HG03280 (cell line): ENCODE data around the gene GNRH2.
"Not testable (repeated sequence)": the region's sequence is repeated elsewhere in the genome, so short reads cannot be mapped to it uniquely, and the experiment has no call there.

Experiments used
- ATAC-seq: cut with Tn5 transposase; IDR thresholded peaks from one replicate; pipeline ENCODE4 v1.9.1; 2021; ENCODE audit warnings: mild to moderate bottlenecking, moderate library complexity; ENCODE audit not compliant: unreplicated experiment

The GNRH2 gene

GRCh38 chr20:3072530-3073250 lies 29.3 kb downstream of the GNRH2 start:
- ATAC-seq, result no peak

GRCh38 chr20:3073251-3073643 lies 29.8 kb downstream of the GNRH2 start:
- not testable (repeated sequence) for ATAC-seq

- ATAC-seq, result no peak
These were observed 31.4 kb downstream of the GNRH2 start for GRCh38 chr20:3074812-3075211.

- not testable (repeated sequence) for ATAC-seq
These were observed 31.9 kb downstream of the GNRH2 start for GRCh38 chr20:3075315-3075714.

GRCh38 chr20:3077618-3078134 lies 34.3 kb downstream of the GNRH2 start:
- no peak for ATAC-seq

- no peak for ATAC-seq
These were observed 37.5 kb downstream of the GNRH2 start for GRCh38 chr20:3080939-3081388.

GRCh38 chr20:3081641-3082040 lies 38.2 kb downstream of the GNRH2 start:
- ATAC-seq, result no peak

GRCh38 chr20:3082306-3082951 lies 39.0 kb downstream of the GNRH2 start:
- no peak for ATAC-seq

- no peak for ATAC-seq
These were observed 39.8 kb downstream of the GNRH2 start for GRCh38 chr20:3082955-3083952.

- no peak for ATAC-seq
These were observed 41.0 kb downstream of the GNRH2 start, which contains the start of gene AVP for GRCh38 chr20:3084283-3084985. TSS of gene AVP (minus strand) at chr20:3084724. CDS start at chr20:3084674, 50 bp downstream.

GRCh38 chr20:3084986-3085360 lies 41.6 kb downstream of the GNRH2 start:
- ATAC-seq, result no peak

GRCh38 chr20:3085571-3086072 lies 42.2 kb downstream of the GNRH2 start:
- no peak for ATAC-seq

GRCh38 chr20:3088031-3088430 lies 44.6 kb downstream of the GNRH2 start:
- no peak for ATAC-seq

GRCh38 chr20:3090565-3090964 lies 47.1 kb downstream of the GNRH2 start:
- no peak for ATAC-seq

GRCh38 chr20:3092611-3093379 lies 49.4 kb downstream of the GNRH2 start:
- no peak for ATAC-seq

GRCh38 chr20:3093861-3094361 lies 50.5 kb downstream of the GNRH2 start:
- no peak for ATAC-seq

GRCh38 chr20:3094848-3095629 lies 51.6 kb downstream of the GNRH2 start:
- ATAC-seq, result no peak
